CD4-positive, alpha-beta T cell treated with Interleukin-12 subunit alpha and Interleukin-12 subunit beta, for 1 hour (primary cell): ENCODE results near the gene BCLAF3.

Experiments used
- DNase-seq: peaks from one replicate; pipeline ENCODE4 v3.0.0-alpha.2; 2020

Gene BCLAF3

GRCh38 chrX:19964017-19964710 is 26.7 kb downstream of the BCLAF3 start:
- no peak for DNase-seq

GRCh38 chrX:19960913-19961312 is 29.9 kb downstream of the BCLAF3 start:
- DNase-seq: no peak

GRCh38 chrX:19958552-19959486 is 32.0 kb downstream of the BCLAF3 start:
- no peak for DNase-seq

GRCh38 chrX:19956923-19957322 is 33.9 kb downstream of the BCLAF3 start:
- no peak for DNase-seq

GRCh38 chrX:19956306-19956705 is 34.6 kb downstream of the BCLAF3 start:
- no peak for DNase-seq

GRCh38 chrX:19955306-19955705 is 35.6 kb downstream of the BCLAF3 start:
- DNase-seq: no peak

- no peak for DNase-seq
Observed at GRCh38 chrX:19954335-19955096, 36.3 kb downstream of the BCLAF3 start.

GRCh38 chrX:19953145-19953544 is 37.7 kb downstream of the BCLAF3 start:
- no peak for DNase-seq

GRCh38 chrX:19949340-19949739 is 41.5 kb downstream of the BCLAF3 start:
- no peak for DNase-seq

GRCh38 chrX:19947612-19948011 is 43.2 kb downstream of the BCLAF3 start:
- no peak for DNase-seq
